K562 (cell line): ENCODE measurements around the gene KCNK7. TPM values are rescaled to one million over a fixed set of nuclear protein-coding genes. Genes with fewer than 3 reads are reported as not detected.

Source experiments
- CBFA2T3 ChIP-seq: fragments of 450-650 bp; IDR thresholded peaks from 2 replicates; pipeline ENCODE4 v1.6.1; 2017
- CHD2 ChIP-seq: IDR thresholded peaks from 2 replicates; pipeline ENCODE4 v1.6.1; 2011; ENCODE audit warnings: low read depth, low read length
- HDAC6 ChIP-seq: IDR thresholded peaks from 2 replicates; pipeline ENCODE4 v1.6.1; 2012; ENCODE audit warnings: low read depth, mild to moderate bottlenecking, control low read depth, inconsistent platforms, low read length, moderate library complexity
- MAFF ChIP-seq: IDR thresholded peaks from 2 replicates; pipeline ENCODE4 v1.6.1; 2012; ENCODE audit warnings: low read length, improper control_type of control experiment
- NFYB ChIP-seq: IDR thresholded peaks from 2 replicates; pipeline ENCODE4 v1.6.1; 2011; ENCODE audit warnings: mild to moderate bottlenecking, moderate library complexity; ENCODE audit not compliant: insufficient read length; ENCODE audit errors: extremely low read depth
- NRF1 ChIP-seq, 2 experiments: fragments of 450-650 bp; IDR thresholded peaks in 1 of 2; conservative IDR thresholded peaks in 1 of 2; 2 replicates each; pipeline ENCODE4 v1.6.1; 2014; ENCODE audit warnings: mild to moderate bottlenecking in 2 of 2
- PHB2 ChIP-seq: fragments of 450-650 bp; IDR thresholded peaks from 2 replicates; pipeline ENCODE4 v1.6.1; 2017; ENCODE audit warnings: low read depth
- PYGO2 ChIP-seq: fragments of 450-650 bp; IDR thresholded peaks from 2 replicates; pipeline ENCODE4 v1.6.1; 2016; ENCODE audit warnings: mild to moderate bottlenecking, missing genetic modification characterization, moderate library complexity, missing compliant biosample characterization
- RFX1 ChIP-seq: fragments of 450-650 bp; IDR thresholded peaks from 2 replicates; pipeline ENCODE4 v1.6.1; 2016; ENCODE audit warnings: mild to moderate bottlenecking, moderate library complexity
- RFX5 ChIP-seq: IDR thresholded peaks from 2 replicates; pipeline ENCODE4 v1.6.1; 2011; ENCODE audit warnings: low read depth, mild to moderate bottlenecking, improper control_type of control experiment, low read length
- SPI1 ChIP-seq: IDR thresholded peaks from 2 replicates; pipeline ENCODE4 v1.6.1; 2011; ENCODE audit warnings: low read depth, low read length, control low read depth, borderline replicate concordance
- TOE1 ChIP-seq, 2 experiments: fragments of 450-650 bp in 1 of 2; sonication (generic) in 1 of 2; formaldehyde crosslinking in 1 of 2; IDR thresholded peaks; 2 replicates each; pipeline versions ENCODE4 v1.7.1 to v1.8.0; 2016 to 2022; ENCODE audit warnings: borderline replicate concordance in 2 of 2, mild to moderate bottlenecking in 2 of 2, antibody characterized with exemption in 1 of 2, inconsistent platforms in 1 of 2, low read depth in 1 of 2, missing genetic modification reagents in 1 of 2, moderate library complexity in 1 of 2
- ZFPM2 ChIP-seq: fragments of 250-450 bp; sonication (Bioruptor Pico); IDR thresholded peaks from 2 replicates; pipeline ENCODE4 v1.5.1; 2022; ENCODE audit warnings: mild to moderate bottlenecking
- ZNF347 ChIP-seq: fragments of 450-650 bp; formaldehyde crosslinking; IDR thresholded peaks from 2 replicates; pipeline ENCODE4 v1.4.0; 2020; ENCODE audit warnings: low read depth, mild to moderate bottlenecking, moderate library complexity
- ZNF584 ChIP-seq: fragments of 200-800 bp; sonication (Bioruptor generic); IDR thresholded peaks from 2 replicates; pipeline ENCODE4 v1.6.1; 2016; ENCODE audit warnings: low read depth, mild to moderate bottlenecking, missing genetic modification characterization, missing compliant biosample characterization
- ZNF699 ChIP-seq: fragments of 250-450 bp; sonication (Bioruptor Pico); IDR thresholded peaks from 2 replicates; pipeline ENCODE4 v1.8.0; 2021; ENCODE audit warnings: mild to moderate bottlenecking, moderate library complexity; ENCODE audit not compliant: insufficient replicate concordance
- ZNF77 ChIP-seq: fragments of 250-450 bp; sonication (Bioruptor Pico); IDR thresholded peaks from 2 replicates; pipeline ENCODE4 v1.5.0; 2020
- polyA plus RNA-seq, 8 experiments: library from polyadenylated mRNA; depleted of rRNA in 4 of 8; stranded (reverse) in 5 of 8; unstranded in 3 of 8; fragments of >200 nt; fragmentation: Nextera tagmentation in 2 of 8; fragmentation: Illumina TruSeq in 1 of 8; extraction: Ambion mirVana in 2 of 8; extraction: Trizol in 1 of 8; gene quantifications; 2 replicates each; pipeline versions ENCODE4 v1.2.1 to v1.2.3, GENCODE V29; 2011 to 2014; ENCODE audit warnings: inconsistent platforms in 1 of 8, missing spikeins in 1 of 8
- total RNA-seq, 7 experiments: library from RNA; depleted of rRNA in 6 of 7; stranded (reverse); fragments of >200 nt in 6 of 7; fragmentation: Illumina TruSeq in 2 of 7; extraction: Trizol in 2 of 7; gene quantifications; 2 replicates each; pipeline versions ENCODE4 v1.2.1 to v1.2.3, GENCODE V29; 2011 to 2021; ENCODE audit warnings: low replicate concordance in 1 of 7
- TF ChIP-seq, protein P1 (sequence below): fragments of 250-450 bp; sonication (Bioruptor Pico); IDR thresholded peaks from 2 replicates; pipeline ENCODE4 v1.4.0; 2020; ENCODE audit warnings: mild to moderate bottlenecking, moderate library complexity, borderline replicate concordance
- TF ChIP-seq, protein P2 (sequence below): sonication (generic); formaldehyde crosslinking; IDR thresholded peaks from 2 replicates; pipeline ENCODE4 v1.8.1; 2023; ENCODE audit warnings: mild to moderate bottlenecking, missing genetic modification reagents
- TF ChIP-seq, protein P3 (sequence below): sonication (generic); formaldehyde crosslinking; IDR thresholded peaks from 2 replicates; pipeline ENCODE4 v1.8.0; 2022; ENCODE audit warnings: mild to moderate bottlenecking, missing genetic modification reagents
- TF ChIP-seq, protein P4 (sequence below): sonication (generic); formaldehyde crosslinking; IDR thresholded peaks from 2 replicates; pipeline ENCODE4 v1.8.1; 2023; ENCODE audit warnings: mild to moderate bottlenecking, missing genetic modification reagents, moderate library complexity
- TF ChIP-seq, protein P5 (sequence below): sonication (generic); IDR thresholded peaks from 2 replicates; pipeline ENCODE4 v1.6.1; 2016

The KCNK7 gene
- total and polyA plus RNA-seq, 9 of the 15 experiments (the other 6 are each of a cell fraction or from before 2014, with no cell fraction given), result 0.07 to 0.40 TPM; not detected in 7

DNA sequence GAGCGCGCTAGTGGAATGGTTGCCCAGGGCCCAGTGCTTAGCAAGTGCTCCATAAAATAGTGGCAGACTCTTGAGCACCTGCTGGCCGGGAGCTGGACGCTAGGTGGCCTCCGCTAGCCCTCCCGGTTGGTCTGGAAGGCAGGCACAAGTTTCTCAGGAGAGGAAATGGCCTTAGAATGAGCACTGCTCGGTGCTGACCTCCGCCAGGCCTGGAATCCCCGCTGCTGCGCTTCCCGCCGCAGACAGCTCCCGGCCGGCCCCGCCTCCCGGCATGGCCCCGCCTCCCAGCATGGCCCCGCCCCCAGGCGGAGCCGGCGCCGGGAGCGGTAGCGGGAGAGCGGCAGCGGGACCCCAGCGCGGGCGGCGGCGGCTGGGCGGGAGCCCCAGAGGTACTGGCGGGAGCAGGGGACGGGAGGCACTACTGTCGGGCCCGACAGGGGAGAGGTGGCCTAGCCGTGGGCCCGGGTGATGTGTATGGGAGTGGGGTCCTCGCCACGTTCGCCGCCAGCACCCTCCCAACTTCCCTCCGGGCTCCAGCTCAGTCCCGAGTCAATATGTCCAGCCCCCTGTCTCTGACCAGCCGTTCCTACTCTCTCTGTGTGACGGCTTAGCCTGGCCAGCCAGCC is 42.3 kb upstream of the KCNK7 start, which contains the start of gene SIPA1 (continued):
- TF ChIP-seq NRF1 (conservative IDR thresholded peaks at IDR 0.05 in 1 of 2, IDR thresholded peaks at IDR 0.05 in 1 of 2), result peak; percentile 81 to 83
- no peak for TF ChIP-seq RFX1
- no peak for TF ChIP-seq PYGO2 (tag)
- TF ChIP-seq PHB2, result no peak
- no peak for TF ChIP-seq HDAC6
- TF ChIP-seq MAFF, result no peak
- TF ChIP-seq, protein P1, sequence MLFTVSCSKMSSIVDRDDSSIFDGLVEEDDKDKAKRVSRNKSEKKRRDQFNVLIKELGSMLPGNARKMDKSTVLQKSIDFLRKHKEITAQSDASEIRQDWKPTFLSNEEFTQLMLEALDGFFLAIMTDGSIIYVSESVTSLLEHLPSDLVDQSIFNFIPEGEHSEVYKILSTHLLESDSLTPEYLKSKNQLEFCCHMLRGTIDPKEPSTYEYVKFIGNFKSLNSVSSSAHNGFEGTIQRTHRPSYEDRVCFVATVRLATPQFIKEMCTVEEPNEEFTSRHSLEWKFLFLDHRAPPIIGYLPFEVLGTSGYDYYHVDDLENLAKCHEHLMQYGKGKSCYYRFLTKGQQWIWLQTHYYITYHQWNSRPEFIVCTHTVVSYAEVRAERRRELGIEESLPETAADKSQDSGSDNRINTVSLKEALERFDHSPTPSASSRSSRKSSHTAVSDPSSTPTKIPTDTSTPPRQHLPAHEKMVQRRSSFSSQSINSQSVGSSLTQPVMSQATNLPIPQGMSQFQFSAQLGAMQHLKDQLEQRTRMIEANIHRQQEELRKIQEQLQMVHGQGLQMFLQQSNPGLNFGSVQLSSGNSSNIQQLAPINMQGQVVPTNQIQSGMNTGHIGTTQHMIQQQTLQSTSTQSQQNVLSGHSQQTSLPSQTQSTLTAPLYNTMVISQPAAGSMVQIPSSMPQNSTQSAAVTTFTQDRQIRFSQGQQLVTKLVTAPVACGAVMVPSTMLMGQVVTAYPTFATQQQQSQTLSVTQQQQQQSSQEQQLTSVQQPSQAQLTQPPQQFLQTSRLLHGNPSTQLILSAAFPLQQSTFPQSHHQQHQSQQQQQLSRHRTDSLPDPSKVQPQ (CRISPR knock-in tag), result no peak
- no peak for TF ChIP-seq ZNF347 (CRISPR knock-in tag)
- TF ChIP-seq, protein P2, sequence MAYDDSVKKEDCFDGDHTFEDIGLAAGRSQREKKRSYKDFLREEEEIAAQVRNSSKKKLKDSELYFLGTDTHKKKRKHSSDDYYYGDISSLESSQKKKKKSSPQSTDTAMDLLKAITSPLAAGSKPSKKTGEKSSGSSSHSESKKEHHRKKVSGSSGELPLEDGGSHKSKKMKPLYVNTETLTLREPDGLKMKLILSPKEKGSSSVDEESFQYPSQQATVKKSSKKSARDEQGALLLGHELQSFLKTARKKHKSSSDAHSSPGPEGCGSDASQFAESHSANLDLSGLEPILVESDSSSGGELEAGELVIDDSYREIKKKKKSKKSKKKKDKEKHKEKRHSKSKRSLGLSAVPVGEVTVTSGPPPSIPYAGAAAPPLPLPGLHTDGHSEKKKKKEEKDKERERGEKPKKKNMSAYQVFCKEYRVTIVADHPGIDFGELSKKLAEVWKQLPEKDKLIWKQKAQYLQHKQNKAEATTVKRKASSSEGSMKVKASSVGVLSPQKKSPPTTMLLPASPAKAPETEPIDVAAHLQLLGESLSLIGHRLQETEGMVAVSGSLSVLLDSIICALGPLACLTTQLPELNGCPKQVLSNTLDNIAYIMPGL (CRISPR knock-in tag), result no peak; the same call in 1 of the 2 replicates
- TF ChIP-seq CBFA2T3, result no peak
- TF ChIP-seq, protein P3, sequence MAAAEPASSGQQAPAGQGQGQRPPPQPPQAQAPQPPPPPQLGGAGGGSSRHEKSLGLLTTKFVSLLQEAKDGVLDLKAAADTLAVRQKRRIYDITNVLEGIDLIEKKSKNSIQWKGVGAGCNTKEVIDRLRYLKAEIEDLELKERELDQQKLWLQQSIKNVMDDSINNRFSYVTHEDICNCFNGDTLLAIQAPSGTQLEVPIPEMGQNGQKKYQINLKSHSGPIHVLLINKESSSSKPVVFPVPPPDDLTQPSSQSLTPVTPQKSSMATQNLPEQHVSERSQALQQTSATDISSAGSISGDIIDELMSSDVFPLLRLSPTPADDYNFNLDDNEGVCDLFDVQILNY (CRISPR knock-in tag), result no peak
- peak; percentile 47; the same call in 1 of the 2 replicates for TF ChIP-seq SPI1
- TF ChIP-seq ZNF584, result no peak
- TF ChIP-seq NFYB, result no peak
- no peak for TF ChIP-seq ZNF699 (CRISPR knock-in tag)
- no peak for TF ChIP-seq ZNF77 (CRISPR knock-in tag)
- TF ChIP-seq, protein P4, sequence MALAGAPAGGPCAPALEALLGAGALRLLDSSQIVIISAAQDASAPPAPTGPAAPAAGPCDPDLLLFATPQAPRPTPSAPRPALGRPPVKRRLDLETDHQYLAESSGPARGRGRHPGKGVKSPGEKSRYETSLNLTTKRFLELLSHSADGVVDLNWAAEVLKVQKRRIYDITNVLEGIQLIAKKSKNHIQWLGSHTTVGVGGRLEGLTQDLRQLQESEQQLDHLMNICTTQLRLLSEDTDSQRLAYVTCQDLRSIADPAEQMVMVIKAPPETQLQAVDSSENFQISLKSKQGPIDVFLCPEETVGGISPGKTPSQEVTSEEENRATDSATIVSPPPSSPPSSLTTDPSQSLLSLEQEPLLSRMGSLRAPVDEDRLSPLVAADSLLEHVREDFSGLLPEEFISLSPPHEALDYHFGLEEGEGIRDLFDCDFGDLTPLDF (CRISPR knock-in tag), result no peak
- no peak for TF ChIP-seq CHD2
- TF ChIP-seq, protein P5, sequence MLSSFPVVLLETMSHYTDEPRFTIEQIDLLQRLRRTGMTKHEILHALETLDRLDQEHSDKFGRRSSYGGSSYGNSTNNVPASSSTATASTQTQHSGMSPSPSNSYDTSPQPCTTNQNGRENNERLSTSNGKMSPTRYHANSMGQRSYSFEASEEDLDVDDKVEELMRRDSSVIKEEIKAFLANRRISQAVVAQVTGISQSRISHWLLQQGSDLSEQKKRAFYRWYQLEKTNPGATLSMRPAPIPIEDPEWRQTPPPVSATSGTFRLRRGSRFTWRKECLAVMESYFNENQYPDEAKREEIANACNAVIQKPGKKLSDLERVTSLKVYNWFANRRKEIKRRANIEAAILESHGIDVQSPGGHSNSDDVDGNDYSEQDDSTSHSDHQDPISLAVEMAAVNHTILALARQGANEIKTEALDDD, result no peak
- no peak for TF ChIP-seq TOE1 (IDR thresholded peaks at IDR 0.05; ENCODE audit: borderline replicate concordance)
- no peak for TF ChIP-seq TOE1 (CRISPR knock-in tag; IDR thresholded peaks at IDR 0.05; ENCODE audit: borderline replicate concordance, low read depth)
- no peak for TF ChIP-seq RFX5
- no peak for TF ChIP-seq ZFPM2
